PFSK-1 (cell line): Measurements from ENCODE around the gene TEX22.

Experiments used
- POLR2AphosphoS5 ChIP-seq: IDR thresholded peaks from 2 replicates; pipeline ENCODE4 v1.6.1; 2012; ENCODE audit warnings: low read depth, mild to moderate bottlenecking, control low read depth, low read length, moderate library complexity
- REST ChIP-seq, 2 experiments: IDR thresholded peaks; 2 replicates each; pipeline versions ENCODE4 v1.6.1 to v1.8.0; 2011 to 2012; ENCODE audit warnings: low read depth in 2 of 2, low read length in 2 of 2, control low read depth in 1 of 2, inconsistent platforms in 1 of 2, mild to moderate bottlenecking in 1 of 2, moderate library complexity in 1 of 2; ENCODE audit not compliant: insufficient read depth in 1 of 2
- SIN3A ChIP-seq: IDR thresholded peaks from 2 replicates; pipeline ENCODE4 v1.6.1; 2012; ENCODE audit warnings: mild to moderate bottlenecking, low read length, moderate library complexity, borderline replicate concordance; ENCODE audit not compliant: insufficient read depth

DNA sequence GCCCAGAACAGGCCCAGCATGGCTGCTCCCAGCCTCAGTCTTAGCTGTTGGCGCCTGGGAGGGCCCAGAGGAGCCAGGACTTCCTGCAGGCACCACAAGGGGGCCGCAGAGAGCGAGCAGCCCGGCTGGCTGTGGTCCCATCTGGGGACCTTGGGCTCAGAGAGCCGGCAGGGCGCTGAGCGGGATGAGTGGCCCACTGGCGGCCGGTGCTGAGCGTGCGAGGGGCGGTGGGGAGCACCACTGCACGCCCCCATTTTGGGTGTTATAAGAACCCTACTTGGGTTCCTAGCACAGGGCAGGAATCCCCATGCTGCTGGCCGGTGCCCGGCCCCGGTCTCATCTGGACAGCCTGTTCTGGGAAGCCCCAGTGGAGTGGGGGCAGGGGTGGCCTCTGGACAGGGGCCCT, 50.4 kb downstream of the TEX22 start:
- TF ChIP-seq POLR2AphosphoS5 = no peak
- TF ChIP-seq REST (IDR thresholded peaks at IDR 0.05; ENCODE audit: insufficient read depth in 1 of 2, low read depth in 2 of 2, low read length in 2 of 2) = no peak
- no peak for TF ChIP-seq SIN3A
